Stimulated activated CD8-positive, alpha-beta memory T cell treated with anti-CD3 and anti-CD28 coated beads, Interleukin-4, amount 100 ng/mL, for 1 hour (primary cell): ENCODE results near the gene CKAP4.

Experiments used
- DNase-seq, 2 donors: peaks; one replicate each; pipeline ENCODE4 v3.0.0-alpha.2; 2020; ENCODE audit warnings: low read depth in 2 of 2, low spot score in 1 of 2

The CKAP4 gene

DNA sequence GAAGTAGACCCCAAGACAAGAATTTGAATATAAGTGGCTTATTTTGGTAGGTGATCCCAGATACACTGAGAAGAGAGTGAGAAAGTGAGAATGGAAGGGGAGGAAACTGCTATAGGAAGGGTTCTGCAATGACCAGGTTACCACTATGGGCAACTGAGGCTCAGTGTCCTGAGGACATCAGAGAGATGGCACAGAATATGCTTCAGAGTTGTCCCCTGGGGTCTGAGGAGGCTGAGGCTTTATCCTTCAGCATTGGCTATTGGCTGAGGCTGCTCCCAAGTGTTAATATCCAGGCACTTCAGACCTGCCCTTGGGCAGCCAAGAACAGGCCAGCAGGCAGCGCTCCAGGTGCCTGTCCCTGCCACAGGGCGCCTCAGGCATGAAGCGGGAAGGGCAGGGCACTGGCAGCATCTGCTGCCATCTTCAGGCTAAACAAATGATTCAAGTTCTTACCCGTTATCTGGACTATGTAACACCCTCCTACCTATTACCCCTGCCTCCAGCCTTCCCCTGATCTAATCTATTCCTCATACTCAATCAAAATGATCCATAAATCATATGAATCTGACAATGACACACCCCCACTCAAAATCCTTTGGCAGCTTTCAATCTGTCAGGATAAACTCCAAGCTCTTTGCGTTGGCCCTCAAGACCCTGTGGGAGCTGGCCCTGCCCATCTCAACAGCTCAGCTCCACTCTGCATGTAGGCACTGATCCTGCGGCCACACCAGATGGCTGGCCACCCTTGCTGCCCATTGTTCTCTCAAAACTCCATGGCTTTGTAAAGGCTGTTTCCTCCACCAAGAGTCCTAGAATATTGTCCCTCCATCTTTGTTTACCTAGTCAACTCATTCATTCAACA, 42.4 kb downstream of the CKAP4 start:
- DNase-seq = no peak

DNA sequence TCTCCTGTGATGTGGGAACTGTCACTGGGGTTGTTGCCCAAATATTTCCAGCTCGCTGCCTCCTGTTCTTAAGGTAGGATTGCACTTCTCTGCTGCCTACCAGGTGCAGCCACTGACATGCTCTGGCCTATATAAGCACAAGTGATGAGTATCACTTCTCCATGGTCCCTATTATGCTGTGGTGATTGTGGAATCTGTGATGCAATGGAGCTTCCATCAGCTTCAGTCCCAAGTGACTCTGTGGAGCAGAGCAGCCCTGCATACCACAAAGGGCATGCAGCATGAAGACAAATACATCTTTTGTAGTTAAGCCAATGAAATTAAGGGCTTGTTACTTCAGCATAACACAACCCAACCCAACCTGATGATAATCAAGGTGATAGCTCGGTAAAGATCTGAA, 43.5 kb downstream of the CKAP4 start:
- DNase-seq = no peak

DNA sequence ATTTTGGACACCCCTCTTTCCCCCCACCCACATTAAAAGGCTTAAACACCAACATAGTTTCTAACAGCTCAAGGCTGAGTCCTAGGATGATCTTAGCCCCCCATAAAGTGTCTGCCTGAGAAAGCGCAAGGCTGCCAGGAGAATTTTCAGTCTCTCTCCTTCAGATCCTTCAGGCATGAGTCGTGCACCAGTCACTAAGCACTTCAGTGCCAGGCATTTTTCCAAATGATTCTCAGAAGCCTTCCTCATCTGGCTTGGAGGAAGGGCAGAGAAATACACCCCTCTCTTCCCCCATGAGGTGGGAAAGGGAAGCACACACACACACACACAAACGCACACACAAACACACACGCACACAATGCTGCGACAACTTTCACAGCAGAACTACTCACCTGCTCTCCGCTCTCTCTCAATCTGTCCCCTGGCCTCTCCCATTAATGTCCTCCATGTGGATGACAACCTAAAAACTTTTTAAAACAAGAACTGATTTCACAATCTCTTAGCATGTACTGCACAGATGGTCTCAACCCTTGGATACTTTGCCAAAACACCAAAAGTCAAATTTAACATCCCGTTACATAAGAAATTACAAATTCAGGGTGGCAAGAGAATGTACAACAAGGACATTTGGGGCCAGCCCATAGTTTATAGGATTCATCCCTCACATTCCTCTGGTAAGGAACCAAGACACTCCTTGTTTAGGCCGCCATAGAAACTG, 49.8 kb downstream of the CKAP4 start:
- DNase-seq = no peak

DNA sequence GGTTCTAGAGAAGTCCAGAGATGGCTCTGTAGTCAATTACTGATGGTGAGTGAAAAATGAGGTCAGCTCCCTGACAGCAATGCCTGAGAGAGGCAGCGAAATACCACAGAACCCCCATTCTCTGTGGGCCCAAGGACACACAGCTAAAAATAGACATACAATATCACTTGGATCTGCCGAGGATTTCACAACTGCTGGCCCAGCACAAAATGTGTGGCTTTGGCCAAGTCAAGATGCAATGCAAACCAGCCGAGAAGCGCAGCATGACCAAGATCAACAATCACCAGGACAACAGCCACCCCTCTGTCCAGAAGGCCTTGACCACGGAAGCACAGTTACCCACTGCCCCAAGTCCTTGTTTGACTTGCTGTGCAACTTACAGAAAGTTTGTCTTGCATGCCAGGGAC, 52.2 kb downstream of the CKAP4 start:
- DNase-seq = no peak

DNA sequence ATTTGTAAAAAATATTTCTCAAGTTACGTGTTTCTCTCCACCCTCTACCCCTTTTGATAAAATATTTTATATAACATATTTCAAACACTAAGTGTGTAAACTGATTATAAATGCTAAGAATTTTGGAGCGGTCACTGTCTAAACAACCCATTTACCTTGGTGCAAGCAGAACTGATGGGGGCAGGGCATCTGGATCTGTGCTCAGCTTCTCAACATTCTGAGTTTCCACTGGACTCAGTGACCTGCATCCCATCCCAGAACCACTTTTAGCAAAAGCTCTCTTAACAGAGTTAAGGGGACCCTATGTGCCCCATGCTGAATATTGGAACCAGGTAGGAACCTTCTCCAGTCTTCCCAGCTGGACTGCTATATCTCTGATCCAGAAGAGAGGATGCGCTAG, 53.5 kb downstream of the CKAP4 start:
- no peak for DNase-seq

DNA sequence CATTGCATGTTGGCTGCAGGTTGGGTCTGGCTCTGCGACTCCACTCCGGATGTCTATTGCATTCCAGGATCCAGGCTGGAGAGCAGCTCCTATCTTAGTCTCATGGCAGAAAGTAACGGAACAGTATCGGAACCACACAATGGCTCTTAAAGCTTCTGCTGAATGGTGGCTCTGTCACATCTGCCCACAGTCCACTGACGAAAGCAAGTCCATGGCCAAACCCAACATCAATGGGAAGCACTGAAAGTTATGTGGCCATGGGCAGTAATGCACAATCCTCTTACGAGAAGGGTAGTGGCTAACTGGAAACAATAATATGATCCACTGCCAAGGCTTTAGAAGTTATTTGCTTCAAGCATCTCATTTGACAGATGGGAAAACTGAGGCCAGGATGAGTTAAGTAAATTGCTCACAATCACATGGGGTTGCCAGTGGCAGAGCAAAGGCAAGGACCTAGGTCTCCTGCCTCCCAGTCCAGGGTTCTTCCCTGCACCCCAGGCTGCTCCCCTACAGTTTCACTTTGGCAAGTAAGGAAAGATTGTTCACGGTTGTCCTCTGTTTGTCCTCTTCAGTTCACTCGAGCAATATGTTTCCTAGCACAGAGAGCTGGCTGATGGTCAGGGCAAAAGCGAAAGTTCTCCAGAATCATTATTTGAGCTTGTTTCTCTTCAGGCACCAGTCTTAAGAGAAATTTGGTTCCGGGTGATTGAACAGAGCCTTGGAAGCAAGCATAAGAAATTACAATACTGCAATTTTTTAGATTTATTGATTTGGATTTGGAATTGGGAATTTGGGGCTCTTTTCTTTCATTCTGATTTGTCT, 54.2 kb downstream of the CKAP4 start:
- no peak for DNase-seq

DNA sequence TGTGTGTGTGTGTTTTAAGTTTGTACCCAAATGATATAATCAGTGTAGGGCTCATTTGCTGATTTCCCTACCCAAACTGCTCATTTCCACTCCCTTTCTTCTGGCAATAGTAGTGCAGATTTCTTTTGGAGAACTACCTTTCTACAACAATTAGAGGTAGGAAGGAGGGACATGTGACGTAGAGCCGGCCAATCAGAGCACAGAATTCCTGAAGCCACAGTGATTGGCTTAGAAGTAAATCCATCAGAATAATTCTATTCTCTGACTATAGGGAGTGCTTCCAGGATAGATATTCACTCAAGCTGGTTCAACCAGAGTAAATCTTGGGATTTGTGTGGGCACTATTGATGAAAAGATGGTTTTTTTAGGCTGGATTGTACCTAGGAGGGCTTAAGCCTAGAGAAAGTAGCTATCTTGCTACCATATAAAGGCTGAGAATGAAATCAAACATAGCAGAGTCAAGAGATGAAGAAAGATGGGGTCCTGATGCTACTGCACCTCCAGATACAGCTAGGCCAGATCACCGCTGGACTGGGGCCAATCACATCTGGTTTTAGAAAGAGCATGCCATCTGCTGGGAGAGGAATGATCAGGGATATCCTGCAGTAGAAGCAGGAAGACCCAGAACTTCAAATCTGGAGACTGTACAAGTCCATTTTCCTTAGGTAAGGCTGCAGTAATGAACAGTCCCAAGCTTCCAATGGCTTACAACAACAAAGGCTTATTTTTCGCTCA, 55.0 kb downstream of the CKAP4 start:
- no peak for DNase-seq

DNA sequence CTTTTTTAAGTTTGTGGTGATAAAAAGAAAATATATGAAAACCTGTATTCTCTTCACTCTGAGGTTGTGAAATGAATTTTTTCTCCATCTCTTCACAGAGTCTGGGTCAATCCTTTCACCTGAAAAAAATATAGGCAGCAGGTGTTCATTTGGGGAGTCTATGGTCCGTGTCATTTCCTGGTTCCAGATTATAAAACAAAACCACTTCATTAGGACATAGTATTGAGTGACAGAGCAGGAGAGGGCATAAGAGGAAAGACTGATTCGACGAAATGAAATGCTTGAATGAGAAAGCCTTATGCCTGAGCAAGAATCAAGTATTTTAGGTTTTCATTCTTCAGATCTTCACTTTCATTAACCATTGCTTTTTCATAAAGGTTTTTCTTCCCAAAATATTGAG, 57.2 kb downstream of the CKAP4 start:
- no peak for DNase-seq

DNA sequence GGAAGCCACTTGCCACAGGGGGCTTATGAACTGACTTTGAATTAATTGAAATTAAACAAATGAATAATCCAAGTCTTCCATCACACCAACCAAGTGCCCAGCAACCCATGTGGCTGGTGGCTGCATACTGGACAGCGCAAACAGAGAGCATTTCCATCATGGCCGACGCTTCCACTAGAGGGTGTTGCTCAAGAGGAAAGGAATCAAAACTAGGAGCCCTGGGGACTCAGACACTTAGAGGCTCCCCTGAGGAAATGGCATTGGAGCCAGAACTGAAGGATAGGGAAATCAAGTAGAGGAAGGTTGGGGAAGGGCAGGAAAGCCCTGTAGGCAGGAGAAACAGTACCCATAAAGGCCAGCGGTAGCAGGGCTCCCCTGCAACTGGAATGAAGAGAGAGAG, 58.5 kb downstream of the CKAP4 start:
- no peak for DNase-seq

DNA sequence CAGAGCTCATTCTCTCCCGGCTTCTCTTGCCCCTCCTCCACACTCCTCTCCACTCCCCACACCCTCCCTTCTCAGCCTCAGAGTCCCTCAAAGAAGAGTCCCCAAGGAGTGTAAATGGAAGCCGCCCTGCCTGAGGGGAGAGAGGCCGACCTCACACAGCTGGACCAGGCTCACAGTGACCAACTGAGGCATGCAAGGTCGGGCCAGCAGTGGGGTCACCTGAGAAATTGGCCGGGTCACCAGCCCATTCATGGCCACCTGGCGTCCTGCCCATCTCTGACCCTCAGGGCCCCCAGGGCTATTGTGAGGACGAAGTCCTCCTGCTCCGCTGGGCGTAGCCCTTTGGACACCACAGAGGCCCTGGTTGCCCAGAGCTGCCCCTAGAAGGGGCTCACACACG, 59.6 kb downstream of the CKAP4 start:
- DNase-seq = no peak
